GM08714 (cell line): ENCODE measurements around the gene IFIT1B.

Source experiments
- H3K4me3 ChIP-seq: fragments of 200-500 bp; sonication (Bioruptor generic); 2 replicates; pipeline ENCODE4 v1.5.1; 2014; ENCODE audit warnings: mild to moderate bottlenecking, low read length, inconsistent platforms
- ZNF274 ChIP-seq: IDR thresholded peaks from 2 replicates; pipeline ENCODE4 v1.6.1; 2012; ENCODE audit warnings: mild to moderate bottlenecking, low read depth, low read length

Gene IFIT1B

GRCh38 chr10:89357096-89357495, 20.8 kb upstream of the IFIT1B start:
- TF ChIP-seq ZNF274: no peak
- no peak overlapping the region for H3K4me3 ChIP-seq

GRCh38 chr10:89357975-89358374, 19.9 kb upstream of the IFIT1B start:
- TF ChIP-seq ZNF274: no peak
- no peak overlapping the region for H3K4me3 ChIP-seq

- no peak for TF ChIP-seq ZNF274
- H3K4me3 ChIP-seq: no peak overlapping the region
Measured at GRCh38 chr10:89360157-89360556, 17.7 kb upstream of the IFIT1B start.

- no peak for TF ChIP-seq ZNF274
- no peak overlapping the region for H3K4me3 ChIP-seq
Measured at GRCh38 chr10:89362929-89363328, 14.9 kb upstream of the IFIT1B start.

- no peak for TF ChIP-seq ZNF274
- peak overlapping the region; percentile 13; the same call in 1 of the 2 replicates for H3K4me3 ChIP-seq
Measured at GRCh38 chr10:89363729-89364442, 14.0 kb upstream of the IFIT1B start.

GRCh38 chr10:89364531-89364930, 13.3 kb upstream of the IFIT1B start:
- no peak for TF ChIP-seq ZNF274
- H3K4me3 ChIP-seq: no peak overlapping the region

- no peak for TF ChIP-seq ZNF274
- no peak overlapping the region for H3K4me3 ChIP-seq
Measured at GRCh38 chr10:89367529-89367928, 10.3 kb upstream of the IFIT1B start.

GRCh38 chr10:89368129-89368528, 9.7 kb upstream of the IFIT1B start:
- no peak for TF ChIP-seq ZNF274
- no peak overlapping the region for H3K4me3 ChIP-seq

GRCh38 chr10:89369156-89370105, 8.4 kb upstream of the IFIT1B start:
- no peak for TF ChIP-seq ZNF274
- H3K4me3 ChIP-seq: no peak overlapping the region

- no peak for TF ChIP-seq ZNF274
- H3K4me3 ChIP-seq: no peak overlapping the region
Measured at GRCh38 chr10:89371079-89371478, 6.8 kb upstream of the IFIT1B start.

- no peak for TF ChIP-seq ZNF274
- no peak overlapping the region for H3K4me3 ChIP-seq
Measured at GRCh38 chr10:89371987-89372386, 5.9 kb upstream of the IFIT1B start.

GRCh38 chr10:89373916-89374711, 3.7 kb upstream of the IFIT1B start:
- no peak overlapping the region for H3K4me3 ChIP-seq
- TF ChIP-seq ZNF274: no peak

- no peak for TF ChIP-seq ZNF274
- H3K4me3 ChIP-seq: no peak overlapping the region
Measured at GRCh38 chr10:89374713-89375141, 3.1 kb upstream of the IFIT1B start.

- no peak overlapping the region for H3K4me3 ChIP-seq
- TF ChIP-seq ZNF274: no peak
Measured at GRCh38 chr10:89379103-89379502, 1.2 kb downstream of the IFIT1B start.
